HG03354 (cell line): Measurements from ENCODE around the gene DNASE1L1.

Experiments
- ATAC-seq: cut with Tn5 transposase; IDR thresholded peaks from one replicate; pipeline ENCODE4 v1.9.1; 2021; ENCODE audit warnings: mild to moderate bottlenecking; ENCODE audit not compliant: unreplicated experiment, poor library complexity, severe bottlenecking

The DNASE1L1 gene

GRCh38 chrX:154388094-154388493 lies 21.0 kb downstream of the DNASE1L1 start:
- peak; percentile 33 for ATAC-seq

- ATAC-seq: no peak
Measured at GRCh38 chrX:154384284-154384892, 24.7 kb downstream of the DNASE1L1 start.

GRCh38 chrX:154383359-154384283 lies 25.4 kb downstream of the DNASE1L1 start:
- no peak for ATAC-seq

- ATAC-seq: no peak
Measured at GRCh38 chrX:154382483-154383069, 26.5 kb downstream of the DNASE1L1 start.

GRCh38 chrX:154381271-154381670 lies 27.8 kb downstream of the DNASE1L1 start:
- no peak for ATAC-seq

- ATAC-seq: no peak
Measured at GRCh38 chrX:154380787-154381186, 28.3 kb downstream of the DNASE1L1 start.

GRCh38 chrX:154380153-154380552 lies 28.9 kb downstream of the DNASE1L1 start:
- no peak for ATAC-seq

- no peak for ATAC-seq
Measured at GRCh38 chrX:154379569-154379951, 29.5 kb downstream of the DNASE1L1 start.

GRCh38 chrX:154378799-154379568 lies 30.1 kb downstream of the DNASE1L1 start, which contains the start of gene EMD:
EMD (plus strand) TSS chrX:154379295; CDS start chrX:154379485, 190 bp downstream.
- ATAC-seq: peak; percentile 83

GRCh38 chrX:154378059-154378798 lies 30.8 kb downstream of the DNASE1L1 start:
- ATAC-seq: peak; percentile 11

GRCh38 chrX:154376774-154377173 lies 32.3 kb downstream of the DNASE1L1 start:
- ATAC-seq: no peak

- no peak for ATAC-seq
Measured at GRCh38 chrX:154375156-154375504, 33.9 kb downstream of the DNASE1L1 start.

- no peak for ATAC-seq
Measured at GRCh38 chrX:154374313-154375155, 34.5 kb downstream of the DNASE1L1 start, which contains the start of gene FLNA. FLNA (minus strand) TSS chrX:154374634; CDS start chrX:154371245, 3,389 bp downstream.

- no peak for ATAC-seq
Measured at GRCh38 chrX:154373340-154374306, 35.4 kb downstream of the DNASE1L1 start.

GRCh38 chrX:154372612-154373022 lies 36.4 kb downstream of the DNASE1L1 start:
- peak; percentile 37 for ATAC-seq

GRCh38 chrX:154371789-154372300 lies 37.2 kb downstream of the DNASE1L1 start:
- no peak for ATAC-seq
